SKM-1 (cell line): ENCODE measurements around the gene ARHGAP42.

Source experiments
- DNase-seq: peaks from one replicate; lab custom pipeline; 2025; ENCODE audit not compliant: unreplicated experiment; lab: John Stamatoyannopoulos, UW

The ARHGAP42 gene

DNA sequence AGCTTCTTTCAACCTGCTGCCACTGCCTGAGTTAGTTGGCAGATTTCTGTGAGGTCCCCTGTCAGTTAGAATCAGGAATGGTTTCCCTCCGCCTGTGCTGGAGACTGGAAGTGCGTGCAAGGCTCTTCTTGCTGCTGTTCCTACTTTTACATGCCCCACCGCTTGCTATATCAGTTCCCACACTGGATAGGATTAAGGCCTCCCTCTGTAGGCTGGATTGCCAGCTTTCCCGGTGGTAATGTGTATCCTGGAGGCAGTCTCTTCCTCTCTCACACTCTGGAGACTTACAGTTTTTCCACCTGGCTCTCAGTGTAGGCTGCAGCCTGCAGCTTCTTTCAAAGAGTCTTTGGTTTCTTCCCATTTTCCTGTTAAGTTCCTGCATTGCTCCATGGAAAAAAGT is 66.5 kb downstream of the ARHGAP42 start:
- no peak for DNase-seq

DNA sequence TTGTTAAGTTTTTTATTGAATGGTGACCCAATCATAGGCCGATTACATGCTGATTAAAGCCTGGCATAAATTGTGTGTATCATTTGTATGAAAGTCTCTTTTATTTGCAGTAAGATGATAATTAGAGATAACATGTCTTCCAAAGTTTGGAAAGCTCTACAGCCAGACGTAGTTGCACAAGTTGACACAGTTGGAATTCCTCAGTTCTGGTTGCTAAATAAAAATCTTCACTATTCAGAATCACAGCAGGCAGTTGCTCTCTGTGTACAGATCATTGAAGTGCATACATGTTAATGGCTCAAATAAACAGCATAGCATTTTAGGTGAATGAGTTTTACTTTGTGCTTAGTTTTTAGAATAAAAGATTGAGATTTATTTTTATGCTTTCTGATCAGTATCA is 69.5 kb downstream of the ARHGAP42 start:
- no peak for DNase-seq

DNA sequence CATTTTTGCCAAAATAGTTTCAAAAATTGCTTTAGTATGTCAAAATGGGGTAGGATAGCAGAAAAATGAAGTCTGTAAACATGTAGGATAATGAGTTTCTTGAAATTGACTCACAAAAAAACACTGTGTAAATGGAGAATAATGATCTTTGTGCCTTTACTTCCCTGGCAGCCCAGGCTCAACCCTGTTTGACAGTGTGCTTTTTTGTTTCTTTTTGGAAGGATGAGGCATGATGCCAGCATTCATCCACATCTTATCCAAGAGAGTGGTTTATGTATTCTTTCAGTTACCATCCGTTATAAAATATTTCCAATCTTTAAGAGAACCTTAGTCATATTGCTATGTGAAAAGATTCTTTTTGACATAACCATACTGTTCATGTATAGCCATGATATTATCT is 70.6 kb downstream of the ARHGAP42 start:
- no peak for DNase-seq

DNA sequence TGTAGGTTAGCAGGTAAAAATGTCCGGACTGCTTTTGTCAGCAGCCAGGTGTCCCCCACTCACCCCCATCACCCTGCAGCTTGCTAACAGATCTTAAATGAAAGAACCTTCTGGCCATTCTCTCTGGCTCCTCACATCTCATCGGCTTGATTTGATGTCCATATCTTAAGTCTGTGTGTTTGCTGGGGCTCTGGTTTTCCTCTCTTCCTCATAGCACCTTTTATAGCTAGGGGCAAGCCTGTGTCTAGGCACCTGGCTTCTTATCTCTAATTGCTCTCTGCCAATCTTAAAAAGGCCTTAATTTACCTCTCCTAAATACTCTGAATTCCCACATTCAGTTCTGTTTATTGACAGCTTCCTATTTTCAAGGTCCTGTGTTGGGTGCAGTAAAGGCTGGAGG is 72.0 kb downstream of the ARHGAP42 start:
- DNase-seq: no peak

DNA sequence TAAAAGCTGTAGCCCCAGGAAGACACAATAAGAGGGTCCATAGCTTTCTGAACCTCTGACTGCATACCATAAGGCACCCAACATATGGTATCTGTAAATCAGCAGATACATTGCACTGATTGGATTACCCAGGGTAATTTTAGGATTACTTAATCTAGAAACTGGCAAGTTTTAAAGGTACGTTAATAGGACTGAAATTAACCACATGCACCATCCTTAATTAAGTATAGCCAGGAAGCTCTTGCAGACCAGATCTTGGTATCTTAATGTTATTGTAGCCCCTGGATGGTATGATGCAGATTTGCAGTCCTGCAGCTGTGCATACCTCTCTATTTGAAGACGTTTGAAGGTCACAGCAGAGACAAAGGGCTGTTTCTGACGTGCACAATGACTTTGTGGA is 72.8 kb downstream of the ARHGAP42 start:
- DNase-seq: no peak

DNA sequence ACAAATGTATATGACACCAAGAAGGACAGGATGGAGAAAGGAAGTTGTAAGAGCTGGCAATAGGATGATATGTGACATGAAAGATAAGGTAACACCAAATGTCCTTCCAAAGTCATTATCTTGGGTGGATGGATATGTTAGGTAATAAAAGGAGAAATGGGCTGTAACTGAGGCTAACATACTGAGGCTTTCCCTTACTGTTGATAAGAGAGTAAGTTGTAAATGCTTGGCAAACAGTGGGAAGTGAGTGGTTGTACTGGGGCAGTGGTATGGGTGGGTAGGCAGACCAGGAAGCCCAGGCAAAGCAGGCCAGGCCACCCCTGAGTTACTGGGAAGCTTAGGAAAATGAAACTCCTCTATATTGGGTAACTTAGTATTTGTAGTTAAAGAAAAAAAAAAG is 73.7 kb downstream of the ARHGAP42 start:
- DNase-seq: no peak

DNA sequence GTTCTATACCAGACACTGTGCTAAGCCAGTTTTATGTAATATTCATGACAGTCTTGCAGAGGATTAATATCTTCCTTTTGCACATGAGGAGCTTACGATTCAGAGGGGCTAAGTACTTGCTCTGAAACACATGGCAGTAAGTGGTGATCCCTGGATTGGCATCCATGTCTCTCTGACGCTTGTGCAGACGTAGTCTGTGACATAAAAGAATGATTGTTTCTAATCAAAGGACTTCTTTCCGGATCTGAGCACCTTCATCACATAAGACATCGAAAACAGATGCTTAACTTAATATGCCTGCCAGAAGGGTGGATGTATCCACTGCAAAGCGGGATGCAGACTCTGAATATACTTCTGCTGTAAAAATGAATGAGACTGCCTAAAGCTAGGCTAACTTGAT is 74.8 kb downstream of the ARHGAP42 start:
- DNase-seq: no peak

DNA sequence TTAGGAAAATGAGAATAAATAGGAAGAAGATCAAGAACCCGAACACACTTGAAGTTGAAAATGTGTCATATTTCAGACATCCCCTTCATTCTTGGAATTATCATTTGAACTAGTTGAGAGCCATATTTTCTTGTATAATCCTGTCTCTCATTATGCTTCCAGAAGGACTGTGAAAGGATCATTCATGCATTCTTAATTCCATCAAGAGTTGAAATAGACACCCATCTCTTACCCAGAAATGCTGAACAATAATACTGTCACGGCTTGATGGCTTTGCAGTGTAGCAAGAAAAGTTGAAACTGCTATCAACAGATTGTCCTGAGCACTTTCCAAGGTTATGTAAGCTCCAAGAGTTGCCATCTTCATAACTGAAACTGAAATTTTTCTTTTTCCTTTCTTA is 79.7 kb downstream of the ARHGAP42 start:
- DNase-seq: no peak

DNA sequence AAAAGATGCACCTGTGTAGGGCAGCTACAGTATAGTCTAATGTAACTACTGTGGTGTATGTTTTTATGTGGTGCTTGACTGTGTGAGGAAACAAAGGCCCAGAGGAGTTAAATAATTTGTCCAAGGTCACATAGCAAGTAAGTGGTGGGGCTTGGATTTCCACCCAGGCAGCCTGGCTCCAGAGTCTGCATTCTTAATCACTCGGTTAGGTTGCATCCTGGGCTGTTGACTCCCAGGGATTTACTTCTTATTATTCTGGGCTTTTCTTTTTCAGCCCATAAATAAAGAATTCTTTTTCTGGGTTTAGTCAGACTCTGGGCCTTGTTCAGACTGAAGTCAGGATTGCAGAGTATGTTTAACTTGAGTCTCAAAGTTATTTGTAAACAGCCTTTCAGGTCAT is 82.1 kb downstream of the ARHGAP42 start:
- DNase-seq: no peak

DNA sequence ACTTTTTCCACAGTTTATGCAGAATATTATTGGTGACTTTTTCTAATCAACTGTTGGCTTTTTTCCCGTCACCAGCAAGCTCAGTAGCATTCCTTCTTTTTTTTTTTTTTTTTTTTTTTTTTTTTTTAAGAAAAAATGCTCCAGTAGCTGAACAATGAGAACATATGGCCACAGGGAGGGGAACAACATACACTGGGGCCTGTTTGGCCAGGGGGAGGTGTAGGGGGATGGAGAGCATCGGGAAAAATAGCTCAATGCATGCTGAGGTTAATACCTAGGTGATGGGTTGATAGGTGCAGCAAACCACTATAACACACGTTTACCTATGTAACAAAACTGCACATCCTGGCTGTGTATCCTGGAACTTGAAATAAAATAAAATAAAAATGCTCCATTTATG is 82.5 kb downstream of the ARHGAP42 start:
- no peak for DNase-seq

DNA sequence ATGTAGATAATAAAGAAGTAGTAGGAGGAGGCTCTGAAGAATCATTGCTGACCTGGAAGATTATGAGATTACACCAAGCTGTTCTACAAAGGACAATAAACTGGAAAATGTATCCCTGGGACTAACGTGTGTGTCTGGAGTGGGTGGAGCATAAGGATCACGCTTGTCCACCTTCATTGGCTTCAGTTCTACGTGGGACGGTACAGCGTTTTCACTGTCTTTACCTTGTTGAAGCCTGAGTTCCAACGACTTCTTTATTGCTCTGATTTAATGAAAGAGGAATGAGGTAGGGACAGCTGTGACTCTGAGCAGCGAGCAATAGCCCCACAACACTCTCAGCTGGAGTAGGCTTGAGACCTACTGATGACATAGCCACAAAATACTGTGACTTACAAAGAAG is 87.0 kb downstream of the ARHGAP42 start:
- DNase-seq: no peak

DNA sequence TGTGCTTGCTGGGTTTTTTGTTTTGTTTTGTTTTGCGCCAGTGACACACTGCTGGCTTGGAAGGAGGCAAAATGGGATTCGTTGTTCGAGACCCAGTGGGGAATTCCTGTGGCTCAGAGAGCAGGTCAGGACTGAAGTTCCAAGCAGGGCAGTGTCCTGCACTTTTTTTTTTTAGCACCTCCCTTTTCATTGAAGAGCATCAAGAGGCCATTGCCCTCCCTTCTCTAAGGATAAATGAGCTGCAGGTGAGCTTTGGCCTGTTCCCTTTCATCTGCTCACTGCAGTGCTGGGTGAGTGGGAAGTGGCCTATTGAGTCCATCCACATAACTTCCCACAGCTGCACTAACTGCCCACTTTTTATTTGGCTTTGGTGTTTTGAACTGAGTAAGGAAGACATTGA is 87.8 kb downstream of the ARHGAP42 start:
- DNase-seq: no peak

DNA sequence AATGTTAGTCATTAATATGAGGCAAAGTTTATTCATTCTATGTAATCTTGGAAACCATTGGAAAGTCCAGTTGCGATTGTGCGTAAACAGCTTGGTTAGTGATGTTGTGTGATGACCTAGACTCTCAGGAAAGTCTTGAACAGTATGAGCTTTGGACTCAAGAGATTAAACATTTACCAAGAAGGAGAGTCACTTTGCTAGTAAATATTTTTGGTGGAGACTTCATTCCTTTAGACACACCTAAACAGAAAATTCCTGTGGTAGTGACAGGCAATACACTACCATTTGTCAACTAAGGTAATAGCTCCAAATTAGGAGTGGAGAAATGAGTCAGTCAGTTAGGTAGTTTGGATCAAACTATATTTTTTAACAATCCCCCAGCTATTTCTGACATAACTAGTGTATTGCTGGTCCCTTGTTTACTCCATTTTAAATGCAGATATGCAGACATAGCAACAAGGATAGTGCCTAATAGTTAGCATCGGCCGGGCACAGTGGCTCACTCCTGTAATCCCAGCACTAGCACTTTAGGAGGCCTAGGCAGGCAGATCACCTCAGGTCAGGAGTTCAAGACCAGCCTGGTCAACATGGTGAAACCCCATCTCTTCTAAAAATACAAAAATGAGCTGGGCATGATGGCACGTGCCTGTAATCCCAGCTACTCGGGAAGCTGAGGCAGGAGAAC is 89.3 kb downstream of the ARHGAP42 start:
- no peak for DNase-seq

DNA sequence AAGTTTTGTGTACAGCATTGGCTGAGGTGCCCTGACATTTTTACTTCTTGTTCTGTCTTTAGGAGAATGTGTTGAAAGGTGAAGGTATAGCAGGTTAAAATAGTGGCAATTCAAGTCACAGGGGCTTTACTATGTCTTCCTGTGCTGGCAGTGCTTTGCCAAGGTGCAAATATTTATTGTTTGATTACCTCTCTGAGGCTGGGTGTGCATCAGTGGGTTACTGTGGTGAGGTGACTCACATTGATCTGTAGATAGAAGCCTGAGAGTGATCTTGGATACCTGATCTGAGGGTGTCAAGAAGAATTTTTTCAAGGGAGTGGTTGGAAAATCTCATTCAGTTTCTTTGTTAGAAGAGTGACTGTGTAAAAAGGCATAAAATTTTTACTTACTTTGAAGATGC is 90.0 kb downstream of the ARHGAP42 start:
- DNase-seq: no peak

DNA sequence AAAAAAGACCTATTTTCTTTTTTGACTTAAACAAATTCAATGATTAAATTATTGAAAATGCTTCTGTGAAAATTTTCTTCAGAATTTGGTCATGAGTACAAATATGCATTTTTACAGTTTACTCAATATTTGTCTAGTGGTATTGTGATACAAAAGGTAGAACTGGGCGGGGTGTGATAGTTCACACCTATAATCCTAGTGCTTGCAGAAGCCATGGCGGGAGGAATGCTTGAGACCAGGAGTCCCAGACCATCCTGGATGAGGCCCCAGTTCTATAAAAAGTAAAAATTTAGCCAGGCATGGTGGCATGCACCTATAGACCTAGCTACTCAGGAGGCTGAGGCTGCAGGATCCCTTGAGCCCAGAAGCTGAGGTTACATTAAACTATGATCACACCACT is 90.6 kb downstream of the ARHGAP42 start:
- no peak for DNase-seq

DNA sequence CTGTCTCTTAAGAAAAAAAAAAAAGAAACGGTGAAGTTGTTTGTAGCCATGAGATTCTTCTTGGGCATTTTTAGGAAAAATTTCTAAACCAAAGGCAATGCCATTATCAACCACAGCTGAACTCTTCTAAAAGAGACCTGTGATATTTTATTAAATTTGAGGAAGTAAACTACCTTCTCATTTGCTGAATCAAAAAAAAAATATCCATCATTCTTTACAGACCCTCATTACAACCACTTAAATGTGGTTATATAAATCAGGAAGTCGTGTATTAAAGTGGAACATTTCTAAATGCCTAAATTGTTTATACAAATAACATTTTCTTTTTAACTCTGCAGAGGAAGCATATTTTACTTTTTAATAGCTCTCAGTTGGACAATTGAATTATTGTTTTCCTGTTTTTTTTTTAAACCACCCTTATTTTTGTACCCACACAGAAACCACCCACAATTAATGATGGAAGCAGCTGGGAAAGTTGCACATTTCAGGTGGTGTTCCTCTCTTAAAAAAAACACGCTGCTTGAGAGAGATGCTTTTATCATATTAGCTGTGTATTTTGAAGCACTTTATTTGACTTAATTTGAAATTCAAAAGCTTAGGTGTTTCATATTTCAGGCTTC is 91.2 kb downstream of the ARHGAP42 start:
- no peak for DNase-seq

DNA sequence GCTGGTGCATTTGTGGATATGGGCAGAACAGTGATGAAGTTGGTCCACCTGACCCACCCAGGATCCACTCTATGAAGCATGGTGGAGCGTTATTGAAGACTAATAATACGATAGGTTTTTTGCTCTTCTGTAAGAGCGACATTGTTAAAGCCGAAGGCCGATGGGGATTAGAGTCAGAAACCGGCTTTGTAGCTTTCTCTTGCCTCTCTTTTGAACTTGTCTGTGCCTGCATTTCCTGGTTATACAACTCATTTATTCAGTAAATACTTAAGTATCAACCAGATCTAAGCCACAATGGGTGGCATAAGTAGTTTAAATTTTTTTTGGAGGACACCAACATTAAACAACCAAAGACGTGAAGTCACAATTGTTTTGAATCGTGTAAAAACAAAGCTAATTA is 93.4 kb downstream of the ARHGAP42 start:
- DNase-seq: no peak

DNA sequence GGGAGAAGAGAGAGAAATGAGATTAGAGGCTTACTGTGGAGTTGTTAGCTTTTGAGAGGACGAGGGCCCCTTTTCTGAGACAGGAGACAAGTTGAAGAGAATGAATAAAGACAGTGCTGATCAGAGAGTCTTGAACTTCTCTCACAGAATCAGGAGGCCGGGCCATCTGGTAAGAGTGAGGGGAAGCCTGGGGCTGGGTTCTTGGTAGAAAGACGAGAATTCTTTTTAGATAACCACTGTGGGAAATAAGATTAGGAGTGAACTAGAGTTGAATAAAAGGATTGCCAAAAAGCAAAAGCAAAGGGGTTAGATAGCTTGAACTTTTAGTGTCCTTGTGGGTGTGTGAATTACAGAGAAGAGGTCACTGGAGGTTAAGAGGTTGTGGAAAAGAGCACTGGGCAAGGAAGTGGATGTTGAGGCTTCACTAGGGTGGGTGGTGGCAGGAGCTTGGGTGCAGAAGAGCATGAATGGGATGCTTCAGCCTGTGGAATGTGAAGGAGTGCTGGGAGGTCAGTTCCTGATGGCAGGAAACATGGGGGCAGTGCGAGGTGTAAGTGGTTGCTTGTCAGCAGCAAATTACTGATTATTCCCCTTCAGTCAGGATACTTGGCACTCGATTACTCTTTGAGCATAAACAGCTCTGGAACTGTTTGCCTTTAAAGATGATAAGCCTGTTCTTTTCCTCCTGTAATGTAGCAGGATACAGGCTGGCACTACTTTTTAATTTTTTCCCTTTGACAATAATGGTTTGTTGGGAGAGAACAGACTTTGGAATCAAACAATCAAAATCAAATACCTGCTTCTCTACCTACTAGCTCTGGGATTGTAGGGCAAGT is 98.3 kb downstream of the ARHGAP42 start:
- no peak for DNase-seq

DNA sequence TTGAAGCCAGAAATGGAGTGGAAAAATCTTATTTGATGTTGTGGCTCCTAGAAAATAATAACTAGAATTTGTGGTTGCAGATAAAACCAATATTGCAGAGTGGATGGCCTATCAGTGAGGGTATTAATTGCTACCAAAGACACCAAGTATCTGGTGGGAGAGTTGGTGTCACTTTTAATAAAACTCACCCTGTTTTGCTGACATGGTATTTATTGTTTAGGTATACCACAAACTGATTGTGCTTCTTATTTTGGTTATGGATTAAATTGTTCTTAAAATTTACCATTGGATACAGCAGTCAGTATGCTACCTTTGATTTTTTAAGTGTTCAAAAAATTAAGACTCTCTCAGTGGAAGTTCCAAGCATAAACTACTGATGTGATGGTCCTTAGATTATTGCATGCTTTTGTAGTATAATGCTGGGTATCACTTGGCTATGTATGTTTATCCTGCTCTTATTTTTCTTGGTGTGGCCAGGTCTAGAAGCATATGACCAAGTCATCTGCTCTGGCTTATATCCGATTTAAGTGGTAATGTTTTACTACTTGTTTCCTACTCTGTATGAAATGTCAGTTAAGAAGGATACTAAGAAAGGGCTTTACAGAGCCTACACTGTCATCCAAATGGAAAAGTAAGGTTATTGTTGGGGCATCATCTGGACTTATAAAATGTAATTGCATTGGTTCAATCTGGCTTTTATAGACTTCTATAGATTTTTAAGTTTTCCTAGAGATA is 101.6 kb downstream of the ARHGAP42 start:
- no peak for DNase-seq

DNA sequence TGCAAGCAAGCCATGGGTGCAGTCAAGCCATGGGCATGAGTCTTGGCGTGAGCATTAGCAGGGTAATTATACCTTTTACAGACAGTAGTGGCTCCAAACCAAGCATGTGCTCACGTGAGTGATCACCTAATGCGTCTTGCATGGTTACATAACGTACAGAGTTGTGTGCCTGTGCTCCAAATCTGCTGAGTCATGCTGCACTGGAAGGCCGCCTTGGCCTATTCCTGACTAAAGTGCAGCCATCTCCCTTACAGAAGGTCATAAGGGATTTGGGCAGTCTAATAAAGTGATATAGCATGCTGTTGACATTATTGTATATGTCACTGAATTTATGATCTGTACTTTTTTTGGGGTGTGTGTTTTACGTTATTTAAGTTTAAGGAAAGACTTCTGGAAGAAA is 102.4 kb downstream of the ARHGAP42 start:
- no peak for DNase-seq

DNA sequence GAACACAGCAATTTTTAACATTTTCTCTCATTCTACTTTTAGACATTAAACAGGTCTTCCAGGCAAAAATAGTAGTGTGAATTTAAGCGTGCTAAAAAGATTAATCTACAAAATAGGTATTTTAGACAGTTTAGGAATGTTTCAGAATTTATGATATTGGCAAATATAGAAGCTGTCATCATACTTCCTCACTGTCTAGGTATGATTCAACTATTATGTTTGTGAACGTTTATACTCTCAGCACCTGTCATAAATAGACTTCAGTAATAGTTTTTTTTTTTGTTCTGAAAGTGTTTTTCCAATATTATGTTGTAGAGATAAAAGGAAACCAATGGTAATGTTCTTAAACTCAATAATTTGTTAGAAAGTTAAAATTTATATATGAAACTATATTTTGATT is 103.0 kb downstream of the ARHGAP42 start:
- no peak for DNase-seq

DNA sequence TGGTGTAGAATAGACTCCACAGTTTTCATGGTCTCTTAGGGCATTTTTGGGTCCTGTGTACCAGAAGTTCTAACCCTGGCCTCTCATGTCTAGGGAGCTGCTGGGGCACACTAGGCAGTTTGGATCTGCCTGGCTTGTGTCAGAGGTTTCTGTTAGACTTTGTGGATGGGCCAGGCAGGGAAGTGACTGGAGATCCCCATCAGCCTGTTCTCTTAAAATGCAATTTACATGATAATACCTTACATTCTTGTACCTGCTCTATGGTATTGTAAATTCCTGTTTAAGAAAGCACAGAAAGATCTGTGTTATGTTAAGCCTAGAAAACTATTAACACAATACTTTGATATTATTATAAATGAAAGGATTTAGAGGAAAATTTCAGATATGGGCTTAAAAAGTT is 104.0 kb downstream of the ARHGAP42 start:
- DNase-seq: no peak
